Left renal cortex interstitium (tissue), 4 donors: Measurements from ENCODE around the gene MVB12B. TPM values are rescaled to one million over a fixed set of nuclear protein-coding genes. Genes with fewer than 3 reads are reported as not detected.
A peak's percentile ranks its signal among the peaks of the same experiment; 100 is the strongest.

Experiments used
- DNase-seq, 4 donors: peaks; one replicate each; pipeline ENCODE4 v3.0.0-alpha.2; 2013; ENCODE audit warnings: low read depth in 4 of 4, low spot score in 2 of 4, missing footprints in 1 of 4
- polyA plus RNA-seq, 4 donors: library from polyadenylated mRNA; unstranded; fragments of 120-200 nt; gene quantifications; one replicate each; pipeline ENCODE4 v1.2.1, GENCODE V29; 2013; ENCODE audit not compliant: insufficient read length in 4 of 4

MVB12B gene
- polyA plus RNA-seq, 4 donors: 15.1 to 20.0 (median 19.3) TPM

- no peak for DNase-seq
Measured at GRCh38 chr9:126510564-126510963, 183.9 kb downstream of the MVB12B start.

GRCh38 chr9:126511411-126511810, 184.8 kb downstream of the MVB12B start:
- DNase-seq: no peak

- DNase-seq: no peak
Measured at GRCh38 chr9:126513159-126514036, 186.8 kb downstream of the MVB12B start.

GRCh38 chr9:126514037-126514821, 187.6 kb downstream of the MVB12B start:
- no peak for DNase-seq

GRCh38 chr9:126515001-126515872, 188.6 kb downstream of the MVB12B start:
- DNase-seq: no peak

- DNase-seq: no peak
Measured at GRCh38 chr9:126515873-126516505, 189.4 kb downstream of the MVB12B start.

- no peak for DNase-seq
Measured at GRCh38 chr9:126516561-126516935, 189.9 kb downstream of the MVB12B start.

GRCh38 chr9:126516936-126517832, 190.6 kb downstream of the MVB12B start:
- DNase-seq: peak in 1 of 4 donors; percentile 69

GRCh38 chr9:126517833-126518356, 191.3 kb downstream of the MVB12B start:
- no peak for DNase-seq

GRCh38 chr9:126518763-126519162, 192.1 kb downstream of the MVB12B start:
- DNase-seq: no peak

GRCh38 chr9:126519660-126520420, 193.2 kb downstream of the MVB12B start:
- no peak for DNase-seq

GRCh38 chr9:126520453-126520852, 193.8 kb downstream of the MVB12B start:
- DNase-seq: no peak

GRCh38 chr9:126521089-126521488, 194.5 kb downstream of the MVB12B start:
- DNase-seq: no peak

GRCh38 chr9:126521551-126521950, 194.9 kb downstream of the MVB12B start:
- no peak for DNase-seq

GRCh38 chr9:126521976-126522590, 195.5 kb downstream of the MVB12B start:
- no peak for DNase-seq

GRCh38 chr9:126522612-126523356, 196.2 kb downstream of the MVB12B start:
- DNase-seq: no peak

GRCh38 chr9:126523611-126524111, 197.0 kb downstream of the MVB12B start:
- no peak for DNase-seq
